Liver (tissue), 3 donors: ENCODE measurements around the gene MLKL.

ENCODE experiments used
- RAD21 ChIP-seq, 2 donors: IDR thresholded peaks; 2 replicates each; pipeline ENCODE4 v1.6.1; 2016; ENCODE audit warnings: antibody characterized with exemption in 2 of 2, mild to moderate bottlenecking in 2 of 2
- RXRA ChIP-seq, 2 donors: IDR thresholded peaks; 2 replicates each; pipeline ENCODE4 v1.6.1; 2017 to 2018; ENCODE audit warnings: antibody characterized with exemption in 2 of 2, mild to moderate bottlenecking in 1 of 2
- TF ChIP-seq, protein P1 (sequence below): IDR thresholded peaks from 2 replicates; pipeline ENCODE4 v1.6.1; 2016; ENCODE audit warnings: antibody characterized with exemption
- TF ChIP-seq, protein P2 (sequence below): IDR thresholded peaks from 2 replicates; pipeline ENCODE4 v1.6.1; 2016; ENCODE audit warnings: antibody characterized with exemption, mild to moderate bottlenecking
- TF ChIP-seq, protein P3 (sequence below): fragments of 150-350 bp; IDR thresholded peaks from 2 replicates; pipeline ENCODE4 v1.5.1; 2017; ENCODE audit warnings: improper control_type of control experiment, low read depth, low read length; ENCODE audit not compliant: missing input control
- donor health status: healthy.
- donor health status: healthy.

DNA sequence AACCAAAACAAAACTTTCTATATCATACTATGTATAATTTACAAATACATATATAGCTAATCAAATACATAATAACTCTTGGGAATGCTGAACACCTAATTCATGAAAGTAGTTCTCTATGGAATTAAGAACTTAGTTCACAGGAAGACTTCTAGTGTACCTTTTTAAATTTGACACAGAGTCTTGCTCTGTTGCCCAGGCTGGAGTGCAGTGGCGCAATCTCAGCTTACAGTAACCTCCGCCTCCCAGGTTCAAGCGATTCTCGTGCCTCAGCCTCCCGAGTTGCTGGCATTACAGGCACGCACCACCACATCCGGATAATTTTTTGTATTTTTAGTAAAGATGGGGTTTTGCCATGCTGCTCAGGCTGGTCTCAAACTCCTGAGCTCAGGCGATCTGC lies 58.7 kb downstream of the MLKL start:
- TF ChIP-seq RXRA (IDR thresholded peaks at IDR 0.05) (no peak), RAD21 (IDR thresholded peaks at IDR 0.05) (no peak)
- TF ChIP-seq, protein P1, sequence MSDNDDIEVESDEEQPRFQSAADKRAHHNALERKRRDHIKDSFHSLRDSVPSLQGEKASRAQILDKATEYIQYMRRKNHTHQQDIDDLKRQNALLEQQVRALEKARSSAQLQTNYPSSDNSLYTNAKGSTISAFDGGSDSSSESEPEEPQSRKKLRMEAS = no peak
- TF ChIP-seq, protein P2, sequence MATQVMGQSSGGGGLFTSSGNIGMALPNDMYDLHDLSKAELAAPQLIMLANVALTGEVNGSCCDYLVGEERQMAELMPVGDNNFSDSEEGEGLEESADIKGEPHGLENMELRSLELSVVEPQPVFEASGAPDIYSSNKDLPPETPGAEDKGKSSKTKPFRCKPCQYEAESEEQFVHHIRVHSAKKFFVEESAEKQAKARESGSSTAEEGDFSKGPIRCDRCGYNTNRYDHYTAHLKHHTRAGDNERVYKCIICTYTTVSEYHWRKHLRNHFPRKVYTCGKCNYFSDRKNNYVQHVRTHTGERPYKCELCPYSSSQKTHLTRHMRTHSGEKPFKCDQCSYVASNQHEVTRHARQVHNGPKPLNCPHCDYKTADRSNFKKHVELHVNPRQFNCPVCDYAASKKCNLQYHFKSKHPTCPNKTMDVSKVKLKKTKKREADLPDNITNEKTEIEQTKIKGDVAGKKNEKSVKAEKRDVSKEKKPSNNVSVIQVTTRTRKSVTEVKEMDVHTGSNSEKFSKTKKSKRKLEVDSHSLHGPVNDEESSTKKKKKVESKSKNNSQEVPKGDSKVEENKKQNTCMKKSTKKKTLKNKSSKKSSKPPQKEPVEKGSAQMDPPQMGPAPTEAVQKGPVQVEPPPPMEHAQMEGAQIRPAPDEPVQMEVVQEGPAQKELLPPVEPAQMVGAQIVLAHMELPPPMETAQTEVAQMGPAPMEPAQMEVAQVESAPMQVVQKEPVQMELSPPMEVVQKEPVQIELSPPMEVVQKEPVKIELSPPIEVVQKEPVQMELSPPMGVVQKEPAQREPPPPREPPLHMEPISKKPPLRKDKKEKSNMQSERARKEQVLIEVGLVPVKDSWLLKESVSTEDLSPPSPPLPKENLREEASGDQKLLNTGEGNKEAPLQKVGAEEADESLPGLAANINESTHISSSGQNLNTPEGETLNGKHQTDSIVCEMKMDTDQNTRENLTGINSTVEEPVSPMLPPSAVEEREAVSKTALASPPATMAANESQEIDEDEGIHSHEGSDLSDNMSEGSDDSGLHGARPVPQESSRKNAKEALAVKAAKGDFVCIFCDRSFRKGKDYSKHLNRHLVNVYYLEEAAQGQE = no peak
- TF ChIP-seq, protein P3, sequence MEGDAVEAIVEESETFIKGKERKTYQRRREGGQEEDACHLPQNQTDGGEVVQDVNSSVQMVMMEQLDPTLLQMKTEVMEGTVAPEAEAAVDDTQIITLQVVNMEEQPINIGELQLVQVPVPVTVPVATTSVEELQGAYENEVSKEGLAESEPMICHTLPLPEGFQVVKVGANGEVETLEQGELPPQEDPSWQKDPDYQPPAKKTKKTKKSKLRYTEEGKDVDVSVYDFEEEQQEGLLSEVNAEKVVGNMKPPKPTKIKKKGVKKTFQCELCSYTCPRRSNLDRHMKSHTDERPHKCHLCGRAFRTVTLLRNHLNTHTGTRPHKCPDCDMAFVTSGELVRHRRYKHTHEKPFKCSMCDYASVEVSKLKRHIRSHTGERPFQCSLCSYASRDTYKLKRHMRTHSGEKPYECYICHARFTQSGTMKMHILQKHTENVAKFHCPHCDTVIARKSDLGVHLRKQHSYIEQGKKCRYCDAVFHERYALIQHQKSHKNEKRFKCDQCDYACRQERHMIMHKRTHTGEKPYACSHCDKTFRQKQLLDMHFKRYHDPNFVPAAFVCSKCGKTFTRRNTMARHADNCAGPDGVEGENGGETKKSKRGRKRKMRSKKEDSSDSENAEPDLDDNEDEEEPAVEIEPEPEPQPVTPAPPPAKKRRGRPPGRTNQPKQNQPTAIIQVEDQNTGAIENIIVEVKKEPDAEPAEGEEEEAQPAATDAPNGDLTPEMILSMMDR = no peak
